Activated CD4-positive, alpha-beta T cell treated with anti-CD3 and anti-CD28 coated beads for 1 hour (primary cell): Measurements from ENCODE around the gene UCHL3.

Experiments used
- DNase-seq: peaks from one replicate; pipeline ENCODE4 v3.0.0-alpha.2; 2020

The UCHL3 gene

GRCh38 chr13:75633285-75633684 lies 83.7 kb downstream of the UCHL3 start:
- no peak for DNase-seq

DNA sequence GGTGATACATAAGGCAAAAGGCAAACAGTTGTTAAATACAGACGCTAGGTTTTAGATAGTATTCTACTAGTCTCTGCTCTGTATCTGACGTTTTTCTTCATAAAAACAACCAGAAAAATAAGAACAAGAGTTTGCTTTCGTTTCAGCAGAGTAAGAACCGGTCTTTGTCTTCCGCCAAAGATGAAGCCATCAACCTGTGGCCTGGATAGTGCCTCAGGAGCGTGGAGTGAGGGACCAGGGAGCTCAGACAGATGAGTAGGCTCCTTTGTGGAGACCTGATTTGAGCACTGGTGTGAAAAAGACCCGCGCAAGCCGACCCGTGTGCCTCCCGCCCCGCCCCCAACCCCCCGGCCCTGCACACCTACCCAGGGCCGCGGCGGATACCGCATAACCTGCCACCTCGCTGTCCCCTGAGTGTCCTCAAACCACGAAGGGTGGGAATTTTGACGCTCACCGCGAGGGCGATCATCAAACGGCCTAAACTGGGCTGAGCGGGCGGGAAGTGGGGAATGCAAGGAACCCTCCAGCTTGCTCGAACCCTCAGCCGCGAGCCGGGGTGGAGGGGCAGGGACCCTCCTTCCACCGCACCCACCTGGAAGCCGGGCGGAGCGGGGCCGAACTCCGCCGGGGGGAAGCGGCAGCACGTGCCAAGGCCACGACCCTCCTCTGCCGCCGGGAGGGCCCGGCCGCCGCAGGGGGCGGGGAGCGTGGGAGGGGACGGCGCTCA lies 85.7 kb downstream of the UCHL3 start:
- DNase-seq, result no peak

DNA sequence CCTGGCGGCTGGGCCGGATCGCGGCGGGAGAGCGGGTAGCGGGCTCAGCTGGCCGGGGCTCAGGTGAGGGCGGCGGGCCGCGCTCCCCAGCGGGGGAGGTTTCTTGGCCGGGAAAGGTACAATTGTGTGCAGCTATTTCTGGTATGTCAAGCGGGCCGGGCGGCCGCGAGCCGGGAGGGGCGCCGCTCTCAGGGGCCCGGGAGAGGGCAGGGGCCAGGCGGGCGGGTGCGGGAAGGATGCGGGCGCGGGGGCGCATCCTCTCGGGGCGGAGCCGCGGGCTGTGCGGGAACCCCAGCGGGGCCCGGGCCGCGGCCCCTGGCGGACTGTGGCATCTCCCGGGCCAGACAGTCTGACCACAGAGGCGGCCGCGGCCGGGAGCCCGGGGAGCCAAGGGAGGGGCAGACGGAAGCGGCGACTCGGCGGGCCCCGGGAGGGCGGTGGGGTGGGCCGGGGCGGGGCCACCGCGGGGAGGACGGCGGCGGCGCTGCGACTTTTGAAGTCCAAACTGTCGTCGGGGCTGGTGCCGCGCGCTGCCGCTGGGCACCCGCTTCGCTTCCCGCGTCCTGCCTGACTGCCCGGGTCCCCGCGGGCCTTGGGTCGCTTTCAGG lies 86.3 kb downstream of the UCHL3 start, which contains the start of gene LMO7:
Gene LMO7, plus strand, starts transcription at position 503 of the 608 bp plus-strand sequence. CDS start 328 bp downstream, outside the sequence.
- DNase-seq, result peak; percentile 21

- DNase-seq, result peak; percentile 25
Measured at GRCh38 chr13:75636436-75637180, 87.0 kb downstream of the UCHL3 start.

- DNase-seq, result no peak
Measured at GRCh38 chr13:75637181-75637750, 87.7 kb downstream of the UCHL3 start.

DNA sequence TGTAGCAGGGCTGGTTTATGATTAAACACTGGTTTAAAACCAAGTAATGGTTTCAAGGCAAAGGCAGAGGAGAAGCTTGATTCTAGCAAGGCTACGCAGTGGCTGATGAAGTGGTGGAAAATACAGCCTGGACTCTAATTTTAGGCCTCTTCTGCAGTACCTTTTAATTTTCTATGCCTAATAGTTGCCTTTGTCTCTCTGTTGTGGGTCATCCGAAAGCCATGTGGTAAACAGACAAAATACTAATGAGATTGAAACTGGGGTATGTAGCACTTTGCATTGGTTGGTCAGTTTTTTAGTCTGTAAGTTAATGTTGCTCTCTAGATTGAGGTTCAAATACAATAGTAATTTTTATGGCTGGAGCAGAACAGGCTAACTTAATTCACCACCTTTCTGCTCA lies 89.9 kb downstream of the UCHL3 start:
- DNase-seq, result no peak

- DNase-seq, result no peak
Measured at GRCh38 chr13:75641026-75641425, 91.4 kb downstream of the UCHL3 start.

DNA sequence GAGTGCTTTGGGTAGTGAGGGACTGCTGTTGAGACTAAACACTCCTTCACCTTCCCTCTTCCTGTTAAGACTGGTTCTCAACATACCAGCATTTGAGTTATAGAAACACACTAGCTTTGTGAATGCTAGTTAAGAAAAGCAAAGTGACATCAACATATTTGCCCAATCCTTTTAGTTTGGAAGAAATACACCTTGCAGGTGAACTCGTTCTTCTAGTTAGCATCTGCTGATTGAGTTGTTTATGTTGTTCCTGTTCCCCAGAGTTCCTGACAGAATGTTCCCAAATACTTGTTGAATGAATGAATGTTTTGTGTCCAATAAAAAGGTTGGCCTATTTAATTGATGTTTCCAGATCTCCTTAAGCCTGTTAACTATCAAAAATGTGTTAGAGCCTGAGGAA lies 93.6 kb downstream of the UCHL3 start:
- DNase-seq, result no peak

DNA sequence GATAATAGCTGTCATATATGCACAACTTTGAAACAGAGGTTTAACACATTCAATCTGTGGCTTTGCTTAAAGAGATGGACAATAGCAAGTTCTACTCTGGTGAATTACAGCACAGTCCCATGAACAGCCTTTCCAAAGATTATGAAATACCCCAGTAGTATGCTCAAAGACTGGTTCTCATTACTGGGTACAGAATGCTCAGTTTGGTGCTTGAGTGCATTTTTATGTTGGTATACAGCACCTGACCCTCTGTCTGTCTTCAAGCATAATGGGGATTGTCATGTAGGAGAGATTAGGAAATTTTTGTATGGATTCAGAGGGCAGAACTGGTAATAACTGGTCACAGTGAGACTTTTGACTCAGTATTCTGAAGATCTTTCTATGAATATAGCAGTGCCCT lies 94.1 kb downstream of the UCHL3 start:
- DNase-seq, result no peak

DNA sequence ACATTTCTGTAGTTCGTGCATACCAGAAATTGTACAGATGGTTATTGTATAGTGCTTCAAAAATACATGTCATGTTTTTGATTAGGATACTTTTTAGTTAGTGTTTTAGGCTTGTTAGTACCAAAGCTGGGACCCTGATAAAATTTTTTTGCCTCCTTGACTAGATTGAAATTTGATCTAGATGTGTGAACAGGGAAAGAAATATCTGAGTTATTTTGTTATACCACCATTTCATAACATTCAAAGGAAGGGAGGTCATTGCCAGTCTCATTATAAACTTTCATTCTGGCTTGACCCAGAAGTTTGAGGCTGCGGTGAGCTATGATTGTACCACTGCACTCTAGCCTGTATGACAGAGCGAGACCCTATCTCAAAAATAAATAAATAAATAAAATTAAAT lies 95.5 kb downstream of the UCHL3 start:
- no peak for DNase-seq

GRCh38 chr13:75647126-75647784 lies 97.7 kb downstream of the UCHL3 start:
- no peak for DNase-seq

DNA sequence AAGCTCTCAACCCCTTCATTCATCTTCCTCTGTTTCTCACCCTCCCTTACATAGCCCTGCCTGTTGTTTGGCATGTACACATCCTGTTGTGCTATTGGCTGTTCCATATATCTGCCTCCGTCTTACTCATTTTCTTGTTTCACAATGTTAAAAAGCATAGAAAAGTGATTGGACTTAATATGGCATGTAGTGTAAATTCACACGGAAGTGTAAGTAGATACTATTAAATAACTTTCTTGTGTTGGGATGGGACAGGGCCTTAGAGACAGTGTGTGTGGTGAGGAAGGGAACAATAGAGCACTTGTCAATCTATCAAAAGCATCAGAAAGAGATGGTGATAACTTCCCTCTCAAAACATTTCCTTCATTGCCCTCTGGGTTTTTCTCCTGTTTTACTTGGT lies 98.9 kb downstream of the UCHL3 start:
- no peak for DNase-seq

DNA sequence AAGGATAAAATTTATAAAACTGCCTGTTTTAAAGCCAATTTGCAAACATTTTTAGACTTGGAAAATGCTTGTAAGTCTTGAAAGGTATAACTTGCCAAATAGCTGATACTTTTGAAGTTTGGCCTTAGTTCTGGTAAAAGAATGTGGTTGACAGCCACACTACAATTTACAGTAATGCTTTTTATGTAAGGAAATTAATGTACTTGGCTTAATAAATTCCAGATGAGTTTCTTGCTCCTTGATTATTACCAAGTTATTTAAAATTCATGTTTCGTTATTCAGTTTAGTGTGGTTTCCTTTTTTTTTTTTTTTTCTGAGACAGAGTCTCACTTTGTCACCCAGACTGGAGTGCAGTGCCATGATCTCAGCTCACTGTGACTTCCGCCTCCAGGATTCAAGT lies 101.4 kb downstream of the UCHL3 start:
- no peak for DNase-seq

DNA sequence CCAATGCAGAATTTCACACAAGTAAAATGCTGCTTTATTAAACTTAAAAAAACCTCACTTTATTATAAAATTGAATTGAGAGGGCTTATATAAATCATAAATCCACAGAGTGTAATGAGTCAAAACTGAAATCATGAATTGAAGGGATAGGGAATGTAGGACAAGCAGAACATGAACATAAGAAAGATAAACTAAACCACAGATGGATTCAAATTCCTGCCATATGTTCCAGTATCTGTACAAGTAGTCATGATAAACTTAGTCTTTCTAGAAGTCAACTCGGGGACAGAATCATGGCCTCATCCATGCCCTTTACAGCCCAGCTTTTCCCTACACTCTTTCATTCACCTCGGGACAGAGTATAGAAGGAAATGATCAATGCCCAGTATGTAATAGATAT lies 103.1 kb downstream of the UCHL3 start:
- DNase-seq, result no peak
